Naive B cell (primary cell): ENCODE data around the gene SEM1. TPM values are rescaled to one million over a fixed set of nuclear protein-coding genes. Genes with fewer than 3 reads are reported as not detected.
A peak's percentile ranks its signal among the peaks of the same experiment; 100 is the strongest.

Experiments
- ATAC-seq, 2 donors: fragments of 150-1000 bp; cut with Tn5 transposase; 2 replicates each; pipeline ENCODE4 v1.10.0; 2021; ENCODE audit warnings: low read depth in 2 of 2, mild to moderate bottlenecking in 2 of 2, moderate library complexity in 2 of 2
- DNase-seq: peaks from one replicate; pipeline ENCODE4 v3.0.0; 2022
- H3K27ac Mint-ChIP-seq, 6 donors: one replicate each; pipeline ENCODE4 v1.8.0; 2020 to 2022; ENCODE audit warnings: mild to moderate bottlenecking in 6 of 6, mixed read lengths in 6 of 6, moderate library complexity in 5 of 6, inconsistent platforms in 2 of 6
- H3K27me3 Mint-ChIP-seq, 3 donors: one replicate each; pipeline ENCODE4 v1.8.0; 2021 to 2022; ENCODE audit warnings: mixed read lengths in 3 of 3, mild to moderate bottlenecking in 1 of 3
- H3K36me3 Mint-ChIP-seq, 2 donors: one replicate each; pipeline ENCODE4 v1.8.0; 2020 to 2022; ENCODE audit warnings: mixed read lengths in 2 of 2, inconsistent platforms in 1 of 2, mild to moderate bottlenecking in 1 of 2
- H3K4me1 Mint-ChIP-seq, 3 donors: one replicate each; pipeline ENCODE4 v1.8.0; 2020 to 2022; ENCODE audit warnings: mixed read lengths in 3 of 3, inconsistent platforms in 1 of 3, mild to moderate bottlenecking in 1 of 3, moderate library complexity in 1 of 3
- H3K4me3 Mint-ChIP-seq, 8 donors: one replicate each; pipeline ENCODE4 v1.8.0; 2020 to 2022; ENCODE audit warnings: mild to moderate bottlenecking in 8 of 8, mixed read lengths in 8 of 8, moderate library complexity in 8 of 8, inconsistent platforms in 2 of 8
- H3K9me3 Mint-ChIP-seq, 7 donors: one replicate each; pipeline ENCODE4 v1.8.0; 2020 to 2022; ENCODE audit warnings: mixed read lengths in 7 of 7, mild to moderate bottlenecking in 5 of 7, inconsistent platforms in 2 of 7, moderate library complexity in 1 of 7
- polyA plus RNA-seq, 6 donors: library from polyadenylated mRNA; unstranded; fragments of 300-500 nt; fragmentation: Illumina TruSeq; gene quantifications; one replicate each; pipeline ENCODE4 v1.2.3, GENCODE V29; 2021; ENCODE audit warnings: low read depth in 6 of 6

SEM1 gene
- polyA plus RNA-seq, 6 donors from 2014 or later, result 57.3 to 110 (median 82.2) TPM

DNA sequence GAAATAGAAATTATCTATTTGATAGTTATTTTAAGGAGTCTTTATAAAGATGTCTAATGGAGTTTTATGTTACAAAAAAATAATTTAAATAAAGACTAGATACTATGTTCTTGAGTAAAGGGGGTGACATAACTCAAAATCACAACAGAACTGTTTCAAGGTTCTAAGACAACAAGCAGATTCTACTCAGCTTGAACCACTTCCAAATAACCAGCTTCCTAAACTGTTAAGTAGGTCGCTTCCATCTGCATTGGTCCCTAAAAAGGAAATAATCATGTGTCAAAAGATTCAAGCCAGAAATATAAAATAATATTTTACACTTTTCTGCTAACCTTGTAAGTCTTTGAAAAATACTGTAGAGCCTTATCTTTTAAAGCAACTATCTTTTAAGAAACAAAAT is 14.1 kb downstream of the SEM1 start:
- ATAC-seq (no peak), DNase-seq (no peak)
- Mint-ChIP-seq H3K27ac (no peak overlapping the region), H3K4me1 (peaks cover 21 to 47% (median 32%) of the 10 kb centered on the region in 3 donors), H3K4me3 (no peak overlapping the region), H3K36me3 (peaks cover 0 to 15% of the 10 kb centered on the region in 2 donors), H3K27me3 (no peaks in the 10 kb centered on the region), H3K9me3 (no peaks in the 10 kb centered on the region)

DNA sequence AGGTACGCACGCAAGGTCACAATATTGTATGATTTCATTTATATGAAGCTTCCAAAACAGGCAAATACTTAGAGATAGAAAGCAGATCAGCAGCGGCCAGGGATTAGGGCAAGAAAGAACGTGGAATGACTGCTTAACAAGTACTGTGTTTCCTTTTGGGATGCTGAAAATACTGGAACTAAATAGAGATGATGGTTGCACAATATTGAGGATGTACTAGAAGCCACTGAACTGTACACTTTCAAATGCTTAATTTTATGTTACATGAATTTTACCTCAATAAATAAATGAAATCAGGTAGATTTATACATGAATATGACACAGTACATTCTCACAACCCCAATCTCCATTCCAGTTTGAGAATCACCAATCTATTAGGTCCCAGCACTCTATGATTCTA is 15.6 kb downstream of the SEM1 start:
- DNase-seq (no peak), ATAC-seq (no peak)
- H3K9me3 Mint-ChIP-seq, result no peaks in the 10 kb centered on the region
- peak overlapping the region in 4 of 6 donors; percentile 12 to 48 (median 32) for H3K27ac Mint-ChIP-seq
- no peaks in the 10 kb centered on the region for H3K27me3 Mint-ChIP-seq
- H3K36me3 Mint-ChIP-seq, result peaks cover 0 to 12% of the 10 kb centered on the region in 2 donors
- no peak overlapping the region for H3K4me3 Mint-ChIP-seq
- peaks cover 14 to 32% (median 28%) of the 10 kb centered on the region in 3 donors for H3K4me1 Mint-ChIP-seq

DNA sequence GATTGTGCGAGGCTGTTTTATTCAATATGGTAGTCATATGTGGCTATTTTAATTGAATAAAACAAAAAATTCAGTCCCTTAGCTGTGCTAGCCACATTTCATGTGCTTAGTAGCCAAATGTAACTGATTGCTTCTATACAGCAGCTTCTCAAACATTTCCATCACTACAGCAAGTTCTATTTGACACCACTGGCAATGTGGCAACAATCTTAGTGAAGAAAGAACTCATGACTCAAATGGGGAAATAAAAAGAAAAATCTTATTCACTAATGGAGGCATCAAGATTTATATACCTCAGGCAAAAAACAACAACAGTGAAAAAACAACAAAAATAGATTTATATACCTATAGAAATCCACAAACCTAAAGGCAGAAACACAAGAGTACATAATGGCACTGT is 17.9 kb downstream of the SEM1 start:
- DNase-seq (no peak), ATAC-seq (no peak)
- Mint-ChIP-seq H3K36me3 (peaks cover 0 to 12% of the 10 kb centered on the region in 2 donors), H3K27me3 (no peaks in the 10 kb centered on the region), H3K9me3 (no peaks in the 10 kb centered on the region), H3K4me1 (peaks cover 10 to 22% (median 11%) of the 10 kb centered on the region in 3 donors), H3K4me3 (no peak overlapping the region), H3K27ac (peak overlapping the region in 2 of 6 donors; percentile 5 to 30)

DNA sequence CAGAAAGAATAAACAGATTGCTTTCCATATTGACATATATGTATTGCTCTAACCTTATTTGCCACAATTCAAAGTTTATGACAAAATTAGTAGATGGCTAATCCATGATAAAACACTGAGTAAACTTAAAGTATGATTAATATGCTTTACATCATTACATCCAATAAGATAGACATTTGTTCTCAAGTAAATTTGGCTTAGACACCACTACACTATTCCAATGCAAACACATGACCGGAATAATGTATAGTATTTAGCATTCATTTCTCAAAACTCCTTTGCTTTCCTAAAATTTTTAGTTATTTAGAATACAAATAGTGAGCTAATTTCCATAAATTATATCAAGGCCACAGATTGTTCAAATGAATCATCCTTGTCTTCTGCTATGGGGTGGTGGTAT is 20.2 kb downstream of the SEM1 start:
- H3K27me3 Mint-ChIP-seq, result no peaks in the 10 kb centered on the region
- peaks cover 14 to 28% (median 24%) of the 10 kb centered on the region in 3 donors for H3K4me1 Mint-ChIP-seq
- no peak for DNase-seq
- H3K9me3 Mint-ChIP-seq, result peaks cover 0 to 5% (median 0%) of the 10 kb centered on the region in 7 donors
- H3K36me3 Mint-ChIP-seq, result peaks cover 0 to 26% of the 10 kb centered on the region in 2 donors
- no peak overlapping the region for H3K4me3 Mint-ChIP-seq
- peak overlapping the region in 1 of 6 donors; percentile 15 for H3K27ac Mint-ChIP-seq
- no peak for ATAC-seq

DNA sequence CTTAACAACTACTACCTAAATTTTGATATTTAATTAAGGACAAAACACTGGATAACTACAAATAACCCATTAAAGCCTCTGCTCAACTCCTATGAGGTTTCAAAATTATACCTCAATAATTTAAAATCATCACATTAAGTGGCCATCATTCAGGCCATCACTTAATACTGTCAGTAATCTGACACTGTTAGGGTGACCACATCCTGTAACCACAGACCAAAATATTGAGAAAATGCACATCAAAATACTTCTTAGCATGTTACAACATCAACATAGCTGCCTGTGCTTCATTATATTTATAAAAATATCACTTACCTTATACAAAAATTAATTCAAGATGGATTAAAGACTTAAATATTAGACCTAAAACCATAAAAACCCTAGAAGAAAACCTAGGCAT is 23.3 kb downstream of the SEM1 start:
- peaks cover 0 to 20% (median 13%) of the 10 kb centered on the region in 7 donors for H3K9me3 Mint-ChIP-seq
- no peaks in the 10 kb centered on the region for H3K27me3 Mint-ChIP-seq
- no peak overlapping the region for H3K4me3 Mint-ChIP-seq
- peaks cover 11 to 31% (median 15%) of the 10 kb centered on the region in 3 donors for H3K4me1 Mint-ChIP-seq
- peak overlapping the region in 2 of 6 donors; percentile 39 to 72 for H3K27ac Mint-ChIP-seq
- DNase-seq, result no peak
- no peak for ATAC-seq
- peaks cover 24 to 44% of the 10 kb centered on the region in 2 donors for H3K36me3 Mint-ChIP-seq

DNA sequence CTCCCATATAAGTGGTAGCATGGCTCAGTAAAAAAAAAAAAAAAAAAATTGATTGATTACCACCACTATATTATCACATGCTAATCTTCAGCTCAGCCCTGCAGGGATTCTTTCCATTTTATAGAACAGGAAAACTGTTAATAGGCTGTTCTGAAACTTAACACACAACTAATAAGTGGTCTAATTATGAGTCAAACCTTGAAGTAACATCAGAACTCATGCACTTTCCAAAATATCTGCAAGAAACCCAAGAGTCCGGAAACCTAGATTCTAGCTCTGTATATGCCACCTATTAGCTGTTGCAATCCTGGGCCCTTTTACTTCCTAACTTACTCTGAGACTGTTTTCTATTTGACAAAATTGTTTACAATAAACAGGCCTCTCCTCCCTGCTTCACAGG is 23.9 kb downstream of the SEM1 start:
- ATAC-seq (no peak), DNase-seq (no peak)
- peaks cover 0 to 20% (median 13%) of the 10 kb centered on the region in 7 donors for H3K9me3 Mint-ChIP-seq
- peak overlapping the region in 2 of 8 donors; percentile 21 to 35 for H3K4me3 Mint-ChIP-seq
- peaks cover 11 to 31% (median 15%) of the 10 kb centered on the region in 3 donors for H3K4me1 Mint-ChIP-seq
- no peaks in the 10 kb centered on the region for H3K27me3 Mint-ChIP-seq
- peaks cover 29 to 50% of the 10 kb centered on the region in 2 donors for H3K36me3 Mint-ChIP-seq
- H3K27ac Mint-ChIP-seq, result peak overlapping the region in 1 of 6 donors; percentile 72

DNA sequence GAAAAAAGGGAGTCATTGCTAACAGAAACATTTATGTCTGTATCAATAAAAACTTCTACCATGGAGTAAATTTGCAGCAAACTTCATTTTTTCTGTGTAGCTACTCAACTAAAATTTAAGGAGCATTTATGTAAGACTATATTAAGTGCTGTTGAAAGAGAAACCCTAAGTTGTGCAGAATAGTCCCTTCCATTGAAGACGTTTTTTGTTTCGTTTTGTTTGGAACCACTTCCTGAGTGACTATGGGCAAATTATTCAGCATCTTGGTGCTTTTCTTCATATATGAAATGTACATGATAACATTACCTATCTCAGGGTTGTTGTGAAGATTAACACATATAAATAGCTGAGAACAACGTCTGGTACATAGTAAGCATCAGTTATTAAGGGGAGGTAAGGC is 24.3 kb downstream of the SEM1 start:
- peaks cover 11 to 30% (median 15%) of the 10 kb centered on the region in 3 donors for H3K4me1 Mint-ChIP-seq
- no peak overlapping the region for H3K27ac Mint-ChIP-seq
- DNase-seq (no peak), ATAC-seq (no peak)
- H3K27me3 Mint-ChIP-seq, result no peaks in the 10 kb centered on the region
- H3K9me3 Mint-ChIP-seq, result peaks cover 0 to 20% (median 13%) of the 10 kb centered on the region in 7 donors
- H3K36me3 Mint-ChIP-seq, result peaks cover 30 to 53% of the 10 kb centered on the region in 2 donors
- peak overlapping the region in 1 of 8 donors; percentile 35 for H3K4me3 Mint-ChIP-seq

DNA sequence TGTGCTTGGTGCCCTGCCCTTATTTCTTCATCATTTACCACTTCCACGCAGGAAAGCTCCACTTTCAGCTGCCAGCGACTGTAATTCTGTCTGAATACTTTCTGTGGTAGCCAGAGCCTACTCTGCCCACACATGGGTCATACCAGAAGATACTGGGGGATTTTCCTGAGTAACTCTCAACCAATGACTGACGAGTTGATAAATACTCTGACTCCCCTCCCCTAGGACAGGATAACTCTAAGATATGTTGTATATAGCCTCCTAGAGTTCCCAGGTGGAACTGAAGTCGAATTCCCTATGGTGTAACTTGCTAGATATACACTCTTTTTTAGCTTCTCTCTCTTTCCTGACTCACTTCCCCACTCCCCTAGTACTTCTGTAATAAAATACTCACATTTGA is 29.8 kb downstream of the SEM1 start:
- H3K4me1 Mint-ChIP-seq, result peaks cover 6 to 14% (median 8%) of the 10 kb centered on the region in 3 donors
- H3K27ac Mint-ChIP-seq, result no peak overlapping the region
- peaks cover 30 to 37% of the 10 kb centered on the region in 2 donors for H3K36me3 Mint-ChIP-seq
- H3K9me3 Mint-ChIP-seq, result peaks cover 0 to 20% (median 13%) of the 10 kb centered on the region in 7 donors
- DNase-seq (no peak), ATAC-seq (no peak)
- H3K27me3 Mint-ChIP-seq, result no peaks in the 10 kb centered on the region
- no peak overlapping the region for H3K4me3 Mint-ChIP-seq

DNA sequence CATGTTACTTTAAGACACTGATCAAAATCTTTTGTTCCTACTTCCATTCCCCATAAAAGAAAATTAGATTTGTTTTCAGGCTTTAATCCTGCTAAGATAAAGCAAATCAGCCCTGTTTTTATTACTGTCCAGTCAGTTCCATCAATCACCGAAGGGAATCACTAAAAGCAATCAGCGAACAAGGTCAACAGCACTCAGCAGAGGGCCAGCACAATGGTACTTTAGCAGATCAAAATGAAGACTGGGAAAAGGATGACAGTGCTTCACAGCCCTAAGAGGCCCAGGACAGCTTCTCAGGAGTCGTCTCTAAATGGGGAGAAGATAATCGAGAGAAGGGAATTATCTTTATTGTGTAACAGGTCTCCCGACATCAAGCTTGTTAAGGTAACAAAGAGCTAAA is 32.7 kb downstream of the SEM1 start:
- H3K27me3 Mint-ChIP-seq, result no peaks in the 10 kb centered on the region
- ATAC-seq, result no peak
- H3K27ac Mint-ChIP-seq, result no peak overlapping the region
- H3K4me3 Mint-ChIP-seq, result no peak overlapping the region
- DNase-seq, result no peak
- peaks cover 11 to 19% of the 10 kb centered on the region in 2 donors for H3K36me3 Mint-ChIP-seq
- H3K4me1 Mint-ChIP-seq, result peaks cover 0 to 12% (median 6%) of the 10 kb centered on the region in 3 donors
- H3K9me3 Mint-ChIP-seq, result peaks cover 0 to 4% (median 2%) of the 10 kb centered on the region in 7 donors

DNA sequence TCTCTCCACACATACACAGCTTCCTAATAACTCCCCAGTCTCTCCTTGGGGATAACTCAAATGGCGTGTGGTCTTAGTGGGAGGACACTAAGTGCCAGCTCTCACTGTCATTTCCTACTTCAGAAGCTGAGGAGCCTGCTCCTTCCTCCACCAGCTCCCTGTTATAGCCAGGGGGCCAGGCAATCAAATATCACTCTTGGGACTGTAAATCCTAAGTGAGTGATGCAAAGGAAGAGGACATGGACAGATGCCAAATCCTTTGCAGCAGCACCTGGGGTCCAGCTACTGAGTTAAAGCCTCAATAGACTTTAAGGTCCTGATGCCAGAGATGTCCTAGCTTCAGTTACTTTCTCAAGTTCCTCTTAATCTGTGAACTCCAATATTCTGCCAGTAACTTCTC is 34.1 kb downstream of the SEM1 start:
- Mint-ChIP-seq H3K27me3 (no peaks in the 10 kb centered on the region), H3K4me3 (no peak overlapping the region), H3K36me3 (peaks cover 3 to 7% of the 10 kb centered on the region in 2 donors), H3K4me1 (peaks cover 0 to 12% (median 6%) of the 10 kb centered on the region in 3 donors), H3K9me3 (no peaks in the 10 kb centered on the region), H3K27ac (no peak overlapping the region)
- ATAC-seq, result no peak
- DNase-seq, result no peak

DNA sequence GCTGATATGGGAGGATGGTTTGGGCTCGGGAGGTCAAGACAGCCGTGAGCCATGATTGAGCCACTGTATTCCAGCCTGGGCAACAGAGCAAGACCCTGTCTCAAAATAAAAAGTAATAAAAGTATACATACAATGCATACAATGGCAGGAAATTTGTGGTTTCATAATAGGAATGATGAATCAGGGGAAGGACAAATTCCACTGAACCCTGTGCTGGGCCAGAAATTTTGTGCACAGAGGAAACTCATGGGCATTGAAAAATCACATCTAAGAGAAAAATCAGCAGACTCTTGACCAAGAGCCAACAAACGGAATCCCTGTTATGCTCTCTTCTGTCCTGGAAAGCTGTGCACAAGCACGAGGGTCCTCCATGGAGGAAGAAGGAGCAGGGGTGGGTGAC is 35.1 kb downstream of the SEM1 start:
- Mint-ChIP-seq H3K9me3 (no peaks in the 10 kb centered on the region), H3K36me3 (peaks cover 7% of the 10 kb centered on the region in 2 donors), H3K27me3 (no peaks in the 10 kb centered on the region), H3K4me3 (no peak overlapping the region), H3K27ac (peak overlapping the region in 1 of 6 donors; percentile 22), H3K4me1 (peaks cover 0 to 12% (median 6%) of the 10 kb centered on the region in 3 donors)
- DNase-seq (no peak), ATAC-seq (no peak)

DNA sequence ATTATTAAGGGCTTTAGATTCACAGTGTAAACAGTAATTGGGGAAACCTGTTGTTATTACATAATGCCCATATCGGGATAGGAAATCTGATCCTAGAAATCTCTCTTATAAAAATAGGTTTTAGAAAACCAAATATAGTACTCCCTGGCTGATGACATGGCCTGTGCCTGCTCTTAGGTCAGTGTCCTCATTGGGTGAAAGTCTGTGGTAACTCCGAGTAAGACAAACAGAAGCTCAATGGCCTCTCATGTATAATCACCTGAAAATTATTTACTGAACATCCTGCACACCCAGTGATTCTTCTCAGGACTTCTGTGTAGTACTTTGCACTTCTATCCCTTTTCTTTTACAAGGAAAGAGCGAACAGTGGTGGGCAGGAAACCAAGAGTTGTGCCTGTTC is 37.8 kb downstream of the SEM1 start:
- peaks cover 10 to 12% of the 10 kb centered on the region in 2 donors for H3K36me3 Mint-ChIP-seq
- H3K27me3 Mint-ChIP-seq, result no peaks in the 10 kb centered on the region
- H3K27ac Mint-ChIP-seq, result peak overlapping the region in 1 of 6 donors; percentile 30

DNA sequence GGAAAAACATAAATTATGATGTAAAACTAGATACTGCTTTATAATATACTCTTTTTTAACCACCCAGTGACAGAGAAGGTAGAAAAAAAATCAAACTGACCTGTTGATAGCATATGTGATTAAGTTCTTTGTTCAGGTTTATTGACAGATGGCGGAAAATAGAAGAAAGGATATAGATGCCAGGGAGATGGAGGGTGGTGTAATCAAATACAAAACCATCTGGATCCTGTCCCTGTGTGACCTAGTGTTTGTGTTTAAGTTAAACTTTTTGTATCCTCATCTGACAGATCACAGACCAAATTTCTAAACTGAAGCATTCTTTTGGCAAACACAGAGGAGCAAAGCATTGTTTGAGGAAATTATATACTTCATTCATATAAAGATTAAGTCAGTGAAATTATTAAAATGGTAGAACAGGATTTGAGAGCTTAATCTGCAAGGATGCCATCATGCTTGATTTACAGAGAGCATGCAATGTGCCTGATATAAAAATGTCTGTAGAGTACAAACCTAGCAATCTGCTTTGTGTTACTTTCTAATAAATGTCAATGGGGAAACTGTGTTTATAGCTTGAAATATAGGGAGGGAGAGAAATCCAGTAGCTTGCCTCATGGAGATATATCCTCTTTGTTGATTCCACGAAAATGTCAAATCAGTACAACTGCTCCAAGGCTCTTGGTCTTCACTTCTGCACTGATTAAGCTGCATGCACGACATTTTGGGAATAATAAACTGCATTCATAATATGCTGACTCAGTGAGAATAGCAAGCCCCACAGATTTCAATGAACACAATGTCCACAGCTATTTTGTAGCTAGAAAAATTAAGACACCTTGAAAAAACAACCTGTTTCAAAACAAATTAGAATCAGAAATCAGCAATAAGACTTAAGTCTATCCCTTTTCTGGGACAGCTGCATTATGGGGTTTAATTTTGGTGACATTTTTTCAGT is 39.0 kb downstream of the SEM1 start:
- Mint-ChIP-seq H3K9me3 (no peaks in the 10 kb centered on the region), H3K4me3 (no peak overlapping the region), H3K36me3 (peaks cover 12 to 15% of the 10 kb centered on the region in 2 donors)

More for the DNA sequence above, 37.8 kb downstream of the SEM1 start:
- Mint-ChIP-seq H3K9me3 (no peaks in the 10 kb centered on the region), H3K4me3 (no peak overlapping the region), H3K4me1 (peaks cover 0 to 6% (median 5%) of the 10 kb centered on the region in 3 donors)
- DNase-seq, result no peak
- no peak for ATAC-seq

DNA sequence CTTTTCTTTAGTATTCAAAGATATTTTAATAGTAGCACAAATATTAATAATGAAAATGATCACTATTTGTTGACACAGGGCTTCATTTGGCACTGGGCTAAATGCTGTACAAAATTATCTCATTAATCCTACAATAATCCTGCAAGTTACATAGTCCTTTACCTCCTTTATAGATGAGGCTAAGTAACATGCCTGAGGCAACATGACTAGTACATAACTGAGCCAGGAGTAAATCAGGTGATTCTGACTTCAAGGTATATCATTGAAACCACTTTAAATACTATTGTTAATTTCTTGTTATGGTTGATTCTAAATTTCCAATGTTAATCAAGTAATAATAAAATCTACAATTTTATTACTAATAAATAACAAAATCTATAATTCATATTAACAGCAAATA is 39.8 kb downstream of the SEM1 start:
- Mint-ChIP-seq H3K36me3 (peaks cover 12 to 15% of the 10 kb centered on the region in 2 donors), H3K27ac (no peak overlapping the region), H3K27me3 (no peaks in the 10 kb centered on the region), H3K9me3 (no peaks in the 10 kb centered on the region), H3K4me3 (no peak overlapping the region), H3K4me1 (peaks cover 0 to 6% (median 6%) of the 10 kb centered on the region in 3 donors)
- ATAC-seq (no peak), DNase-seq (no peak)

More for the DNA sequence above, 39.0 kb downstream of the SEM1 start:
- no peak for DNase-seq
- no peak for ATAC-seq
- Mint-ChIP-seq H3K4me1 (peaks cover 0 to 6% (median 5%) of the 10 kb centered on the region in 3 donors), H3K27ac (no peak overlapping the region), H3K27me3 (no peaks in the 10 kb centered on the region)
